ENCODE results near the gene ADD1. TPM values are rescaled to one million over a fixed set of nuclear protein-coding genes. Genes with fewer than 3 reads are reported as not detected.

The ADD1 gene
- total RNA-seq, 1 donor from 2014 or later, result 276 TPM

DNA sequence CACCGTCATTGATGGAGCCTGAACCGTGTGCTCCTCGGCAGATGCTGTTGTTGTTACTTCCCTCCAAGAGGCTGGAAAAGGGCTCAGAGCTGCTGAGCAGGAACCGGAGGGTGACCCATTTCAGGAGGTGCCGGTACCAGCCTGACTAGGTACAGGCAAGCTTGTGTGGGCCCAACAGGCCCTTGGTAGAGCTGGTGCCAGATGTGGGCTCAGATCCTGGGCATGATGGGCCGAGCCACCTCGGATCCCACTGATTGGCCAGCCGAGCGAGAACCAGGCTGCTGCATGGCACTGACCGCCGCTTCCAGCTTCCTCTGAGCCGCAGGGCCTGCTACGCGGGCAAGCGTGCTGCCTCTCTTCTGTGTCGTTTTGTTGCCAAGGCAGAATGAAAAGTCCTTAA lies 85.8 kb downstream of the ADD1 start:
- H3K9me3 Mint-ChIP-seq (ENCODE audit: unreplicated experiment), result peaks cover 13% of the 10 kb centered on the region
- peak overlapping the region; percentile 25 for H3K4me3 Mint-ChIP-seq (ENCODE audit: unreplicated experiment)
- peaks cover 4% of the 10 kb centered on the region for H3K27me3 Mint-ChIP-seq (ENCODE audit: unreplicated experiment)
- DNase-seq, result no peak
- H3K27ac Mint-ChIP-seq (ENCODE audit: unreplicated experiment), result peak overlapping the region; percentile 71
- TF ChIP-seq, protein P1, sequence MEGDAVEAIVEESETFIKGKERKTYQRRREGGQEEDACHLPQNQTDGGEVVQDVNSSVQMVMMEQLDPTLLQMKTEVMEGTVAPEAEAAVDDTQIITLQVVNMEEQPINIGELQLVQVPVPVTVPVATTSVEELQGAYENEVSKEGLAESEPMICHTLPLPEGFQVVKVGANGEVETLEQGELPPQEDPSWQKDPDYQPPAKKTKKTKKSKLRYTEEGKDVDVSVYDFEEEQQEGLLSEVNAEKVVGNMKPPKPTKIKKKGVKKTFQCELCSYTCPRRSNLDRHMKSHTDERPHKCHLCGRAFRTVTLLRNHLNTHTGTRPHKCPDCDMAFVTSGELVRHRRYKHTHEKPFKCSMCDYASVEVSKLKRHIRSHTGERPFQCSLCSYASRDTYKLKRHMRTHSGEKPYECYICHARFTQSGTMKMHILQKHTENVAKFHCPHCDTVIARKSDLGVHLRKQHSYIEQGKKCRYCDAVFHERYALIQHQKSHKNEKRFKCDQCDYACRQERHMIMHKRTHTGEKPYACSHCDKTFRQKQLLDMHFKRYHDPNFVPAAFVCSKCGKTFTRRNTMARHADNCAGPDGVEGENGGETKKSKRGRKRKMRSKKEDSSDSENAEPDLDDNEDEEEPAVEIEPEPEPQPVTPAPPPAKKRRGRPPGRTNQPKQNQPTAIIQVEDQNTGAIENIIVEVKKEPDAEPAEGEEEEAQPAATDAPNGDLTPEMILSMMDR (IDR thresholded peaks at IDR 0.05; ENCODE audit: partially characterized antibody, unreplicated experiment), result no peak
- no peaks in the 10 kb centered on the region for H3K36me3 Mint-ChIP-seq (ENCODE audit: unreplicated experiment)
- H3K4me1 Mint-ChIP-seq (ENCODE audit: low read depth, unreplicated experiment), result peaks cover 8% of the 10 kb centered on the region

DNA sequence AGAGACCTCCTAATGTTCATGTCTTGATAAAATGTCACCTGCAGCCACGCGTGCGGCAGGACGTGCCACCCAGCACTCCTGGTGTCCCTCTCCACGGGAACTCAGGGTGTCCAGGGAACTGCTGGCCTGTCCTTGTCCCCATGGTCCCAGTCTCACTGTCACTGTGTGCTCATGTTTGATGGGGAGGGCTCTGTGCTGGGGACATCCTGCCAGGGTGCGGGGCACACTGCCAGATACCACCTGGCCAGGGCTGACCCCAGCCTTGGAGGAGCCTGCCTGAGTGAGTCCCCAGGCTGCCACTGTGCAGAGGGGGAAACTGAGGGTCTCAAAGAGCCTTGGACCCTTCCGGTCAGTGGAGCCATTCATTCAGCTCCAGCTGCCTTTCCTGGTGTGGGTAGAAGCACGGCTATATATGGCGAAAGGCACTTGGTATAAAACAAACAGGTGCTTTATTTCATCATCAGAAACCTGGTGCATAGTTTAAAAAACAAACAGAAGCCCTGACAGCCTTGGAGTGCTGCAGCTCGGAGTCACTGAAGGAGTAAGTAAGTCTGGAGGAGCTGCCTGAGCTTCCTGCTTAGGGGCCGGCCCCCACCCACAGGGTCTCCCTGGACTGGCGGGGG lies 86.6 kb downstream of the ADD1 start:
- H3K27me3 Mint-ChIP-seq (ENCODE audit: unreplicated experiment), result peaks cover 4% of the 10 kb centered on the region
- H3K9me3 Mint-ChIP-seq (ENCODE audit: unreplicated experiment), result peaks cover 13% of the 10 kb centered on the region
- H3K27ac Mint-ChIP-seq (ENCODE audit: unreplicated experiment), result no peak overlapping the region
- no peak overlapping the region for H3K4me3 Mint-ChIP-seq (ENCODE audit: unreplicated experiment)
- H3K36me3 Mint-ChIP-seq (ENCODE audit: unreplicated experiment), result no peaks in the 10 kb centered on the region
- DNase-seq, result no peak
- TF ChIP-seq, protein P1 (IDR thresholded peaks at IDR 0.05; ENCODE audit: partially characterized antibody, unreplicated experiment), result no peak
- peaks cover 4% of the 10 kb centered on the region for H3K4me1 Mint-ChIP-seq (ENCODE audit: low read depth, unreplicated experiment)

DNA sequence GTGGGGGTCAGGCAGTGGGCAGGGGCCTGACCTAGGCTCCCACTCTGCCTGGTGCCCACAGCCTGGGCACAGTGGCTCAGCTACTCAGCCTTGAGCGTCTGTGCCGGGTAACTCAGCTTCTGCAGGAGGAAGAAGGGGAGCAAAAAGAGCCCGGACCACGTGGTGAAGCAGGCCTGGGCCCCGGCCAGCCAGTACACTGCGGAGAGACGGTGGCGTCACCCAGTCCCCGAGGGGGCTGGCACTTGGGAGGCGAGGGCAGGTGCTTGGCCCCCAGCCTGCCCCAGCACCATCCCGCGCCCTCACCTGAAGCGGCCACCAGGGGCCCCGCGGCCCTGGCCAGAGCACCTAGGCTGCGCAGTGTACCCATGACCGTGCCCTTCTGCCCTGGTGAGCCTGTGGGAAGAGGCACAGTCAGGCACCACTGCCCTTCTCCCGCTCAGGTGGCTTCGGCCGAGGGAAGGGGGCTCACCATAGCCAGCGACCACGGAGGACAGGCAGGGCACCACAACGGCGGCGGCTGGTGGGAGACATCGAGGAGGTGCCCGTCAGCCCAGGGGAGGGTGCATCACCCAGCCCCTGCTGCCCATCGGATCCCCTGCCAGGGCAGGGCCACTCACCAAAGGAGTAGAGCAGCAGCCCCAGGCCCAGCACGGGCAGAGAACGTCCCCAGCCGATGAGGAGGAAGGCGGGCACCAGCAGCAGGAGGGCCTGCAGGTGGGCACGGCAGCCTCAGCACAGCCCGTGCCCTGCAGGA lies 87.3 kb downstream of the ADD1 start:
- Mint-ChIP-seq H3K36me3 (ENCODE audit: unreplicated experiment) (no peaks in the 10 kb centered on the region), H3K9me3 (ENCODE audit: unreplicated experiment) (peaks cover 16% of the 10 kb centered on the region), H3K4me3 (ENCODE audit: unreplicated experiment) (no peak overlapping the region), H3K27me3 (ENCODE audit: unreplicated experiment) (peaks cover 6% of the 10 kb centered on the region), H3K4me1 (ENCODE audit: low read depth, unreplicated experiment) (peaks cover 4% of the 10 kb centered on the region), H3K27ac (ENCODE audit: unreplicated experiment) (no peak overlapping the region)
- TF ChIP-seq, protein P1 (IDR thresholded peaks at IDR 0.05; ENCODE audit: partially characterized antibody, unreplicated experiment), result no peak
- DNase-seq, result no peak

DNA sequence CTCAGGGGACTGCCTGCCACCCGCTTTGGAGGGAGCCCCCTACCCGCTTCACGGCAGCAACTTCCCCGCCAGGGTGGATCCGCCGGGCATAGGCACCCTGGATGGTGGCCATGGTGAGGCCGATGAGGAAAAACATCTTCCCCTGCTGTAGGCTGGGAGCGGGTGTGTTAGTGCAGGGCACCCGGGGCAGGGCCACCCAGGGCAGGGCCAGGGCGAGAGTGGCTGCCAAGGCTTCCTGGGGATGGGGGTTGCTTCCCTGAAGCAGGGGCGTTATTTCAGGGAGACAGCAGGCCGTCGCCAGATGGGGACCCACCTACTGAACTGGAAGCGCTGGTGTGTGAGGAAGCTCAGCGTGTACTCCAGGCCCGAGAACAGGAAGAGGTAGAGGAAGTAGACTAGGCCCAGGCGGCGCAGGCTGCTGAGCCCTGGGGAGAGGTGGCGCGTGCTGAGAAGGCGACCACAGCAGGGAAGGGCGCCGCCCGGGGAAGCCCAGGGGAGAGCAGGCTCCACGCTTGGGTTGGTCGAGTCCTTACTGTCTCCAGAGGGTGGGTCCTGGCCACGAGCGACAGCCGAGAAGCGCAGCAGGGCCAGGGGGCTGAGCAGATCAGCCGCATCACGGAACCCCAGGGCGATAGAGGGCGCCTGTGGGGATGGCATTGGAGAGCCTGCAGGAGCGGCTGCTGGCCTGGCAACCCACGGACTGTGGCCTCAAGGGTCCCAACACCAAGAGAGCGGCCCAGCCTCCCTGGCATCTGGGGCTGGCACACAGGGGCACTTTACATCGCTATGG lies 88.1 kb downstream of the ADD1 start:
- DNase-seq, result no peak
- Mint-ChIP-seq H3K4me1 (ENCODE audit: low read depth, unreplicated experiment) (peaks cover 9% of the 10 kb centered on the region), H3K27me3 (ENCODE audit: unreplicated experiment) (peaks cover 8% of the 10 kb centered on the region), H3K4me3 (ENCODE audit: unreplicated experiment) (peak overlapping the region; percentile 30), H3K27ac (ENCODE audit: unreplicated experiment) (peak overlapping the region; percentile 55), H3K9me3 (ENCODE audit: unreplicated experiment) (peaks cover 18% of the 10 kb centered on the region), H3K36me3 (ENCODE audit: unreplicated experiment) (no peaks in the 10 kb centered on the region)
- TF ChIP-seq, protein P1 (IDR thresholded peaks at IDR 0.05; ENCODE audit: partially characterized antibody, unreplicated experiment), result no peak
